ENCODE results near the gene MYO9B.

The MYO9B gene

GRCh38 chr19:17061691-17062090, 13.9 kb upstream of the MYO9B start:
- 98% methylated on average over 7 of the region's 7 CpGs for WGBS (ENCODE audit: insufficient coverage)
- H3K4me3 ChIP-seq (ENCODE audit: control insufficient read depth in 1 of 7, extremely low read depth in 1 of 7, insufficient read depth in 4 of 7, low read depth in 2 of 7, low read length in 6 of 7): no peak overlapping the region
- ChIA-PET CTCF (no interaction called here), POLR2A (no interaction called here)
- peaks cover 5 to 39% (median 25%) of the 10 kb centered on the region in 5 experiments for H3K9me3 ChIP-seq (ENCODE audit: control extremely low read depth in 1 of 5, control insufficient read depth in 4 of 5, insufficient read depth in 2 of 5, low read depth in 1 of 5, low read length in 4 of 5)
- peaks cover 25 to 78% (median 45%) of the 10 kb centered on the region in 4 experiments for H3K36me3 ChIP-seq (ENCODE audit: control insufficient read depth in 4 of 4, insufficient read depth in 4 of 4, low read length in 3 of 4)
- DNase-seq: no peak
- H3K27ac ChIP-seq (ENCODE audit: insufficient read depth in 1 of 2, low read depth in 1 of 2, low read length in 2 of 2, poor library complexity in 1 of 2, severe bottlenecking in 2 of 2): no peak overlapping the region
- H3K4me1 ChIP-seq (ENCODE audit: control extremely low read depth in 1 of 4, control insufficient read depth in 4 of 4, insufficient read depth in 4 of 4, low read length in 3 of 4): no peaks in the 10 kb centered on the region
- no peaks in the 10 kb centered on the region for H3K27me3 ChIP-seq (replicated peaks in 2 of 5; ENCODE audit: control insufficient read depth in 4 of 5, insufficient read depth in 5 of 5, low read length in 4 of 5)

GRCh38 chr19:17063428-17063827, 12.1 kb upstream of the MYO9B start:
- Histone ChIP-seq H3K27me3 (replicated peaks in 2 of 5; ENCODE audit: control insufficient read depth in 4 of 5, insufficient read depth in 5 of 5, low read length in 4 of 5) (no peaks in the 10 kb centered on the region), H3K4me1 (ENCODE audit: control extremely low read depth in 1 of 4, control insufficient read depth in 4 of 4, insufficient read depth in 4 of 4, low read length in 3 of 4) (peaks cover 0 to 9% (median 6%) of the 10 kb centered on the region in 4 experiments), H3K9me3 (ENCODE audit: control extremely low read depth in 1 of 5, control insufficient read depth in 4 of 5, insufficient read depth in 2 of 5, low read depth in 1 of 5, low read length in 4 of 5) (peaks cover 3 to 26% (median 15%) of the 10 kb centered on the region in 5 experiments), H3K36me3 (ENCODE audit: control insufficient read depth in 4 of 4, insufficient read depth in 4 of 4, low read length in 3 of 4) (peaks cover 14 to 71% (median 32%) of the 10 kb centered on the region in 4 experiments), H3K4me3 (ENCODE audit: control insufficient read depth in 1 of 7, extremely low read depth in 1 of 7, insufficient read depth in 4 of 7, low read depth in 2 of 7, low read length in 6 of 7) (no peak overlapping the region), H3K27ac (ENCODE audit: insufficient read depth in 1 of 2, low read depth in 1 of 2, low read length in 2 of 2, poor library complexity in 1 of 2, severe bottlenecking in 2 of 2) (no peak overlapping the region)
- ChIA-PET POLR2A (no interaction called here), CTCF (interaction anchor here (0.9 kb wide), 1 partner anchor 220 kb away, joined by 3 read pairs; no protein-coding TSS in a partner anchor)
- DNase-seq: no peak
- 83% methylated on average over 1 of the region's 2 CpGs for WGBS (ENCODE audit: insufficient coverage)

DNA sequence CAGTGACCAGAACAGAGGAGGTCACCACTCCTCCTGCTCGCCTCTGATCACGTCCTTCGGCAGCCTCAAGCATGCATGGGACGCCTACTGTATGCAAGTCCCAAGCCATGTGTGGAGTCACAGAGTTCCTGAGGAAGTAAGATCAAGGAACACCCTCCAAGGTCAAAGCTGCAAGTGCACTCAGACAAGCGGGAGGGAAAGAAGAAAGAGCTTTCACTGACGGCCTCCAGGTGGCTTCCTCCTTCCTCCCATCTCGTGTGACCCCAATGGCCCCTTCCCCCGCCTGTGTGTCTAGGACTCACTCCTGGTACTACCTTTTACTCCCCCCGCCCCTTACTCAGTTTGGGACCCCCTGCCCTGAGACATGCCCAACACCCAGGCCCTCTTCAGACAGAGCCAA, 6.4 kb upstream of the MYO9B start:
- POLR2A ChIA-PET: interaction anchor here (0.6 kb wide), 1 partner anchor 34 kb away, joined by 3 read pairs; no protein-coding TSS in a partner anchor
- CTCF ChIA-PET: interaction anchor here (1.1 to 1.9 kb wide), 7 partner anchors 21 to 214 kb away, joined by 4 to 10 read pairs (median 4); no protein-coding TSS in a partner anchor
- WGBS (ENCODE audit: insufficient coverage): 86% methylated on average over 5 of the region's 9 CpGs
- H3K9me3 ChIP-seq (ENCODE audit: control extremely low read depth in 1 of 5, control insufficient read depth in 4 of 5, insufficient read depth in 2 of 5, low read depth in 1 of 5, low read length in 4 of 5): peaks cover 0 to 2% (median 0%) of the 10 kb centered on the region in 5 experiments
- H3K27ac ChIP-seq (ENCODE audit: insufficient read depth in 1 of 2, low read depth in 1 of 2, low read length in 2 of 2, poor library complexity in 1 of 2, severe bottlenecking in 2 of 2): no peak overlapping the region
- no peak overlapping the region for H3K4me3 ChIP-seq (ENCODE audit: control insufficient read depth in 1 of 7, extremely low read depth in 1 of 7, insufficient read depth in 4 of 7, low read depth in 2 of 7, low read length in 6 of 7)
- peaks cover 2 to 22% (median 12%) of the 10 kb centered on the region in 4 experiments for H3K4me1 ChIP-seq (ENCODE audit: control extremely low read depth in 1 of 4, control insufficient read depth in 4 of 4, insufficient read depth in 4 of 4, low read length in 3 of 4)
- peaks cover 0 to 57% (median 17%) of the 10 kb centered on the region in 4 experiments for H3K36me3 ChIP-seq (ENCODE audit: control insufficient read depth in 4 of 4, insufficient read depth in 4 of 4, low read length in 3 of 4)
- no peak for DNase-seq
- H3K27me3 ChIP-seq (replicated peaks in 2 of 5; ENCODE audit: control insufficient read depth in 4 of 5, insufficient read depth in 5 of 5, low read length in 4 of 5): no peaks in the 10 kb centered on the region

DNA sequence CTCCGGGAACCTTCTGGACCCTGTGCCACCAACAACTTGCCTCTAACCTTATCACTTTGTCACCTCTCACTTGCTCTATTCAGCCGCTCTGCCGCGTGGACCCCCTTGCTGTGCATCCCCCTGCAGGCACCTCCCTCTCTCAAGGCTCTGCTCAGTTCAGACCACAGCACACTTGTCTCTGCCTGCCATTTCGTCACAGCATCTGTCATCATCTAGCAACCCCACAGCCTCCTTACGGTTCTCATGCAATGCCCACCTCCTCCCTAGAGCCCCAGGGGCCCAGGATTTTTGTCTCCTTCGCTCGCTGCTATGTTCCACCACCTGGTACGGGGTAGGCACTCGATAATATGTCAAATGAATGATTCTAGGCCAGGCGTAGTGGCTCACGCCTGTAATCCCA, 5.2 kb upstream of the MYO9B start:
- H3K9me3 ChIP-seq (ENCODE audit: control extremely low read depth in 1 of 5, control insufficient read depth in 4 of 5, insufficient read depth in 2 of 5, low read depth in 1 of 5, low read length in 4 of 5): no peaks in the 10 kb centered on the region
- POLR2A ChIA-PET: no interaction called here
- peaks cover 2 to 29% (median 21%) of the 10 kb centered on the region in 4 experiments for H3K4me1 ChIP-seq (ENCODE audit: control extremely low read depth in 1 of 4, control insufficient read depth in 4 of 4, insufficient read depth in 4 of 4, low read length in 3 of 4)
- no peak overlapping the region for H3K27ac ChIP-seq (ENCODE audit: insufficient read depth in 1 of 2, low read depth in 1 of 2, low read length in 2 of 2, poor library complexity in 1 of 2, severe bottlenecking in 2 of 2)
- WGBS (ENCODE audit: insufficient coverage): 98% methylated on average over 12 of the region's 12 CpGs
- H3K4me3 ChIP-seq (ENCODE audit: control insufficient read depth in 1 of 7, extremely low read depth in 1 of 7, insufficient read depth in 4 of 7, low read depth in 2 of 7, low read length in 6 of 7): no peak overlapping the region
- DNase-seq: no peak
- CTCF ChIA-PET: interaction anchor here (1.7 kb wide), 1 partner anchor 114 kb away, joined by 3 read pairs; no protein-coding TSS in a partner anchor
- no peaks in the 10 kb centered on the region for H3K27me3 ChIP-seq (replicated peaks in 2 of 5; ENCODE audit: control insufficient read depth in 4 of 5, insufficient read depth in 5 of 5, low read length in 4 of 5)
- peaks cover 0 to 46% (median 14%) of the 10 kb centered on the region in 4 experiments for H3K36me3 ChIP-seq (ENCODE audit: control insufficient read depth in 4 of 4, insufficient read depth in 4 of 4, low read length in 3 of 4)

DNA sequence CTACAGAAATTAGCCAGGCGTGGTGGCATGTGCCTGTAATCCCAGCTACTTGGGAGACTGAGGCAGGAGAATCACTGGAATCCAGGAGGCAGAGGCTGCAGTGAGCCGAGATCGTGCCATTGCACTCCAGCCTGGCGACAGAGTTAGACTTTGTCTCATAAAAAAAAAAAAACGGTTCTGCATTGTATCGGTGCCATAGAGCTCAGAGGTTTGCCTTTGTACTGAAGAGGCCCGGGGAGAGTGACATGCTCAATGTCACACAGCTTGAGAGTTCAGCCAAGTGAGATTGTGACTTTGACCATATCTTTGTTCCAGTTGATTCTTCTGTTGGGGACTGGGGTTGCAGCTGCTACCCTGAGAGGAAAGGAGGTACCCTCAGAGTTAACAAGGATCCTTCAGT, 4.7 kb upstream of the MYO9B start:
- Histone ChIP-seq H3K9me3 (ENCODE audit: control extremely low read depth in 1 of 5, control insufficient read depth in 4 of 5, insufficient read depth in 2 of 5, low read depth in 1 of 5, low read length in 4 of 5) (no peaks in the 10 kb centered on the region), H3K36me3 (ENCODE audit: control insufficient read depth in 4 of 4, insufficient read depth in 4 of 4, low read length in 3 of 4) (peaks cover 0 to 46% (median 14%) of the 10 kb centered on the region in 4 experiments), H3K27me3 (replicated peaks in 2 of 5; ENCODE audit: control insufficient read depth in 4 of 5, insufficient read depth in 5 of 5, low read length in 4 of 5) (no peaks in the 10 kb centered on the region), H3K4me3 (ENCODE audit: control insufficient read depth in 1 of 7, extremely low read depth in 1 of 7, insufficient read depth in 4 of 7, low read depth in 2 of 7, low read length in 6 of 7) (no peak overlapping the region), H3K4me1 (ENCODE audit: control extremely low read depth in 1 of 4, control insufficient read depth in 4 of 4, insufficient read depth in 4 of 4, low read length in 3 of 4) (peaks cover 2 to 29% (median 21%) of the 10 kb centered on the region in 4 experiments), H3K27ac (ENCODE audit: insufficient read depth in 1 of 2, low read depth in 1 of 2, low read length in 2 of 2, poor library complexity in 1 of 2, severe bottlenecking in 2 of 2) (no peak overlapping the region)
- ChIA-PET CTCF (interaction anchor here (1.1 to 1.7 kb wide), 2 partner anchors 113 to 165 kb away, joined by 3 read pairs; no protein-coding TSS in a partner anchor), POLR2A (interaction anchor here (0.7 kb wide), 1 partner anchor 116 kb away, joined by 6 read pairs; no protein-coding TSS in a partner anchor)
- 100% methylated on average over 7 of the region's 7 CpGs for WGBS (ENCODE audit: insufficient coverage)
- DNase-seq: no peak

DNA sequence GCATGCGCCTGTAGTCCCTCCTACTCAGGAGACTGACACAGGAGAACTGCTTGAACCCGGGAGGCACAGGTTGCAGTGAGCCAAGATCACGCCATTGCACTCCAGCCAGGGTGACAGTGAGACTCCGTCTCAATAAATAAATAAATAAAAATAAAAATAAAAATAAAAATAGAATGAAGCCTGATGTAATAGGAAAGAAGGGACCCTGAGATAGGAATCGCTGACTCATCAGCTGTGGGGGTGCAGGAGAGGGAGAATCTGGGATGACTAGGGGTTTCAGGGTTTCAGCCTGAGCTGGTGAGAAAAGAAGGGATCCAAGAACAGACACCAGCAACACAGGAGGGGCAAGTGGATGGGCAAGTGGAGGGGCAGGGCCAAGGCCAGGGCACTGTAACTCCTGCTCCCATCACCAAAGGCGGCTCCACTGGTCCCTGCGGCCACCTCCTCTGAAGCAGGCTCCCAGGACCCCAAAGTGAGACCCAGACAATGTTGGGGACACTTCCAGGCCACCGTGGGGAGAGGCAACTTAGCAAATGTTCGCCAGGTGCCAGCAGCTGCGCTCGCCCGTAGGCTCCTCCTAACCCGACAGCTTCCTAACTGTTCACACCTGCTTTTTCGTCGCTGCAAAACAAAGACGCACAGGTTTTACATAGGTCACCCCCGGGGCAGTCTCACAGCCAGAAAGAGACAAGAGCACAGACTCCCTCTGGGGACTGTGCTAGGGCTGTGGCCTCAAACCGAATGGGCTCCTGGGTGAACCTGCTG, 1.5 kb upstream of the MYO9B start:
- Histone ChIP-seq H3K27ac (ENCODE audit: insufficient read depth in 1 of 2, low read depth in 1 of 2, low read length in 2 of 2, poor library complexity in 1 of 2, severe bottlenecking in 2 of 2) (peak overlapping the region in 1 of 2 experiments; percentile 85), H3K36me3 (ENCODE audit: control insufficient read depth in 4 of 4, insufficient read depth in 4 of 4, low read length in 3 of 4) (peaks cover 0 to 46% (median 16%) of the 10 kb centered on the region in 4 experiments), H3K4me1 (ENCODE audit: control extremely low read depth in 1 of 4, control insufficient read depth in 4 of 4, insufficient read depth in 4 of 4, low read length in 3 of 4) (peaks cover 2 to 43% (median 31%) of the 10 kb centered on the region in 4 experiments), H3K9me3 (ENCODE audit: control extremely low read depth in 1 of 5, control insufficient read depth in 4 of 5, insufficient read depth in 2 of 5, low read depth in 1 of 5, low read length in 4 of 5) (no peaks in the 10 kb centered on the region), H3K27me3 (replicated peaks in 2 of 5; ENCODE audit: control insufficient read depth in 4 of 5, insufficient read depth in 5 of 5, low read length in 4 of 5) (no peaks in the 10 kb centered on the region), H3K4me3 (ENCODE audit: control insufficient read depth in 1 of 7, extremely low read depth in 1 of 7, insufficient read depth in 4 of 7, low read depth in 2 of 7, low read length in 6 of 7) (peak overlapping the region in 6 of 7 experiments; percentile 1 to 98 (median 94))
- WGBS (ENCODE audit: insufficient coverage): 80% methylated on average over 15 of the region's 18 CpGs
- ChIA-PET POLR2A (interaction anchor here (0.6 kb wide), 1 partner anchor 12 kb away, joined by 3 read pairs; no protein-coding TSS in a partner anchor), CTCF (interaction anchor here (0.7 to 1.7 kb wide), 4 partner anchors 9 to 316 kb away, joined by 3 to 4 read pairs (median 3); partner anchors contain the start of gene OCEL1)
- peak in 1 of 3 donors; percentile 33 for DNase-seq
